Mammary epithelial cell (primary cell): ENCODE results near the gene LSP1.
"Not testable (repeated sequence)": the region's sequence is repeated elsewhere in the genome, so short reads cannot be mapped to it uniquely, and the experiment has no call there.

ENCODE experiments used
- CTCF ChIP-seq, 2 donors: IDR thresholded peaks in 1 of 2; conservative IDR thresholded peaks in 1 of 2; 2 replicates each; pipeline ENCODE4 v1.5.1; 2011 to 2012; ENCODE audit warnings: inconsistent platforms in 2 of 2, low read length in 2 of 2, mild to moderate bottlenecking in 2 of 2, control low read depth in 1 of 2, low read depth in 1 of 2; ENCODE audit not compliant: insufficient read depth in 1 of 2; ENCODE audit errors: extremely low read depth in 1 of 2
- EZH2 ChIP-seq: IDR thresholded peaks from 2 replicates; pipeline ENCODE4 v1.6.1; 2012; ENCODE audit warnings: low read length, inconsistent platforms, borderline replicate concordance

GRCh38 chr11:1813356-1813755, 39.5 kb upstream of the LSP1 start:
- not testable (repeated sequence) for TF ChIP-seq CTCF (conservative IDR thresholded peaks at IDR 0.05 in 1 of 2, IDR thresholded peaks at IDR 0.05 in 1 of 2; ENCODE audit: extremely low read depth in 1 of 2, insufficient read depth in 1 of 2, low read depth in 1 of 2, low read length in 2 of 2); EZH2
